Measurements from ENCODE around the gene ATAD3B. TPM values are rescaled to one million over a fixed set of nuclear protein-coding genes. Genes with fewer than 3 reads are reported as not detected.

The ATAD3B gene
- total and polyA plus RNA-seq, 10 of the 15 experiments (the other 5 are each of a cell fraction or from before 2014, with no cell fraction given): 0.03 to 38.8 (median 23.8) TPM

GRCh38 chr1:1489231-1489630, 17.7 kb downstream of the ATAD3B start:
- no peak overlapping the region for H3K4me3 ChIP-seq
- FAIRE-seq: no peak
- H2AFZ ChIP-seq (ENCODE audit: control insufficient read depth, low read depth, low read length): no peak overlapping the region
- H3K4me1 ChIP-seq (ENCODE audit: control insufficient read depth, insufficient read depth, low read length): no peaks in the 10 kb centered on the region
- 98% methylated on average over 9 of the region's 16 CpGs for WGBS (ENCODE audit: insufficient coverage, insufficient replicate concordance, low lambda C conversion rate, missing lambda C conversion rate)
- no TSS peak for BruUV-seq (replicated peaks)
- H3K27me3 ChIP-seq (replicated peaks in 1 of 2; ENCODE audit: control insufficient read depth in 2 of 2, insufficient read depth in 2 of 2, low read length in 1 of 2): no peaks in the 10 kb centered on the region
- peaks cover 6% of the 10 kb centered on the region; the same call in 2 of the 3 replicates for H3K9me3 ChIP-seq (replicated peaks; ENCODE audit: control insufficient read depth, insufficient read depth, low read length)
- no peak overlapping the region for H3K4me2 ChIP-seq (ENCODE audit: control insufficient read depth, insufficient read depth)
- intact Hi-C loops (cut with micrococcal nuclease; ENCODE audit: unreplicated experiment): no loop called here
- H3K36me3 ChIP-seq (ENCODE audit: control insufficient read depth in 2 of 2, insufficient read depth in 2 of 2, low read length in 1 of 2): peaks cover 6 to 21% of the 10 kb centered on the region in 2 experiments; a peak in 3 of 4 replicates
- TF ChIP-seq PML (IDR thresholded peaks at IDR 0.05; ENCODE audit: low read length) (no peak), MTA2 (IDR thresholded peaks at IDR 0.05; ENCODE audit: low read depth) (no peak), SREBF2 (IDR thresholded peaks at IDR 0.05; ENCODE audit: low read length) (no peak), IKZF2 (IDR thresholded peaks at IDR 0.05) (no peak), POLR2AphosphoS5 (IDR thresholded peaks at IDR 0.05; ENCODE audit: low read length) (no peak), SRF (IDR thresholded peaks at IDR 0.05; ENCODE audit: low read depth in 2 of 2, low read length in 2 of 2) (no peak), GATAD2B (conservative IDR thresholded peaks at IDR 0.05; ENCODE audit: low read depth) (no peak), HDAC2 (IDR thresholded peaks at IDR 0.05) (no peak), BMI1 (IDR thresholded peaks at IDR 0.05; ENCODE audit: borderline replicate concordance) (no peak), RCOR1 (conservative IDR thresholded peaks at IDR 0.05; ENCODE audit: low read depth, low read length) (no peak), HDAC6 (IDR thresholded peaks at IDR 0.05; ENCODE audit: unreplicated experiment) (no peak), KLF5 (IDR thresholded peaks at IDR 0.05; ENCODE audit: partially characterized antibody) (no peak), JUND (IDR thresholded peaks at IDR 0.05; ENCODE audit: low read depth, low read length) (no peak), ATF2 (IDR thresholded peaks at IDR 0.05; ENCODE audit: low read length) (no peak), HDGF (IDR thresholded peaks at IDR 0.05) (no peak), RUNX3 (IDR thresholded peaks at IDR 0.05; ENCODE audit: low read length) (no peak)
- TF ChIP-seq, protein P1, sequence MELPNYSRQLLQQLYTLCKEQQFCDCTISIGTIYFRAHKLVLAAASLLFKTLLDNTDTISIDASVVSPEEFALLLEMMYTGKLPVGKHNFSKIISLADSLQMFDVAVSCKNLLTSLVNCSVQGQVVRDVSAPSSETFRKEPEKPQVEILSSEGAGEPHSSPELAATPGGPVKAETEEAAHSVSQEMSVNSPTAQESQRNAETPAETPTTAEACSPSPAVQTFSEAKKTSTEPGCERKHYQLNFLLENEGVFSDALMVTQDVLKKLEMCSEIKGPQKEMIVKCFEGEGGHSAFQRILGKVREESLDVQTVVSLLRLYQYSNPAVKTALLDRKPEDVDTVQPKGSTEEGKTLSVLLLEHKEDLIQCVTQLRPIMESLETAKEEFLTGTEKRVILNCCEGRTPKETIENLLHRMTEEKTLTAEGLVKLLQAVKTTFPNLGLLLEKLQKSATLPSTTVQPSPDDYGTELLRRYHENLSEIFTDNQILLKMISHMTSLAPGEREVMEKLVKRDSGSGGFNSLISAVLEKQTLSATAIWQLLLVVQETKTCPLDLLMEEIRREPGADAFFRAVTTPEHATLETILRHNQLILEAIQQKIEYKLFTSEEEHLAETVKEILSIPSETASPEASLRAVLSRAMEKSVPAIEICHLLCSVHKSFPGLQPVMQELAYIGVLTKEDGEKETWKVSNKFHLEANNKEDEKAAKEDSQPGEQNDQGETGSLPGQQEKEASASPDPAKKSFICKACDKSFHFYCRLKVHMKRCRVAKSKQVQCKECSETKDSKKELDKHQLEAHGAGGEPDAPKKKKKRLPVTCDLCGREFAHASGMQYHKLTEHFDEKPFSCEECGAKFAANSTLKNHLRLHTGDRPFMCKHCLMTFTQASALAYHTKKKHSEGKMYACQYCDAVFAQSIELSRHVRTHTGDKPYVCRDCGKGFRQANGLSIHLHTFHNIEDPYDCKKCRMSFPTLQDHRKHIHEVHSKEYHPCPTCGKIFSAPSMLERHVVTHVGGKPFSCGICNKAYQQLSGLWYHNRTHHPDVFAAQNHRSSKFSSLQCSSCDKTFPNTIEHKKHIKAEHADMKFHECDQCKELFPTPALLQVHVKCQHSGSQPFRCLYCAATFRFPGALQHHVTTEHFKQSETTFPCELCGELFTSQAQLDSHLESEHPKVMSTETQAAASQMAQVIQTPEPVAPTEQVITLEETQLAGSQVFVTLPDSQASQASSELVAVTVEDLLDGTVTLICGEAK (IDR thresholded peaks at IDR 0.05; ENCODE audit: borderline replicate concordance): no peak
- TF ChIP-seq, protein P2, sequence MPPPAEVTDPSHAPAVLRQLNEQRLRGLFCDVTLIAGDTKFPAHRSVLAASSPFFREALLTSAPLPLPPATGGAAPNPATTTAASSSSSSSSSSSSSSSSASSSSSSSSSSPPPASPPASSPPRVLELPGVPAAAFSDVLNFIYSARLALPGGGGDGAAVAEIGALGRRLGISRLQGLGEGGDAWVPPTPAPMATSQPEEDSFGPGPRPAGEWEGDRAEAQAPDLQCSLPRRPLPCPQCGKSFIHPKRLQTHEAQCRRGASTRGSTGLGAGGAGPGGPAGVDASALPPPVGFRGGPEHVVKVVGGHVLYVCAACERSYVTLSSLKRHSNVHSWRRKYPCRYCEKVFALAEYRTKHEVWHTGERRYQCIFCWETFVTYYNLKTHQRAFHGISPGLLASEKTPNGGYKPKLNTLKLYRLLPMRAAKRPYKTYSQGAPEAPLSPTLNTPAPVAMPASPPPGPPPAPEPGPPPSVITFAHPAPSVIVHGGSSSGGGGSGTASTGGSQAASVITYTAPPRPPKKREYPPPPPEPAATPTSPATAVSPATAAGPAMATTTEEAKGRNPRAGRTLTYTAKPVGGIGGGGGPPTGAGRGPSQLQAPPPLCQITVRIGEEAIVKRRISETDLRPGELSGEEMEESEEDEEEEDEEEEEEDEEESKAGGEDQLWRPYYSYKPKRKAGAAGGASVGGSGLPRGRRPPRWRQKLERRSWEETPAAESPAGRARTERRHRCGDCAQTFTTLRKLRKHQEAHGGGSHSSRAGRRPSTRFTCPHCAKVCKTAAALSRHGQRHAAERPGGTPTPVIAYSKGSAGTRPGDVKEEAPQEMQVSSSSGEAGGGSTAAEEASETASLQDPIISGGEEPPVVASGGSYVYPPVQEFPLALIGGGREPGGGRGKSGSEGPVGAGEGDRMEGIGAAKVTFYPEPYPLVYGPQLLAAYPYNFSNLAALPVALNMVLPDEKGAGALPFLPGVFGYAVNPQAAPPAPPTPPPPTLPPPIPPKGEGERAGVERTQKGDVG (CRISPR knock-in tag; IDR thresholded peaks at IDR 0.05): no peak
- in situ Hi-C loops (cut with MboI): no loop called here
- H3K27ac ChIP-seq (ENCODE audit: control insufficient read depth, insufficient read depth): no peak overlapping the region
- H3K79me2 ChIP-seq (ENCODE audit: control insufficient read depth, insufficient read depth, low read length): no peaks in the 10 kb centered on the region
- no peaks in the 10 kb centered on the region for H4K20me1 ChIP-seq (ENCODE audit: control insufficient read depth, insufficient read depth)
- RAD21 ChIA-PET (ENCODE audit: unreplicated experiment): no interaction called here
- DNase-seq (ENCODE audit: low read depth, low spot score): no peak
- CTCF ChIA-PET: no interaction called here
- no peak for ATAC-seq
- SMC1A ChIA-PET (ENCODE audit: uncharacterized antibody, unreplicated experiment): no interaction called here
- POLR2A ChIA-PET: no interaction called here
- H3K9ac ChIP-seq (ENCODE audit: control insufficient read depth, insufficient read depth, low read length): no peak overlapping the region
